HPDE6-E6E7 (cell line): ENCODE data around the gene LILRA6.
"Not testable (repeated sequence)": the region's sequence is repeated elsewhere in the genome, so short reads cannot be mapped to it uniquely, and the experiment has no call there.

Source experiments
- DNase-seq: peaks from one replicate; pipeline ENCODE4 v3.0.0; 2011; ENCODE audit warnings: missing footprints; ENCODE audit errors: extremely low spot score

Gene LILRA6

DNA sequence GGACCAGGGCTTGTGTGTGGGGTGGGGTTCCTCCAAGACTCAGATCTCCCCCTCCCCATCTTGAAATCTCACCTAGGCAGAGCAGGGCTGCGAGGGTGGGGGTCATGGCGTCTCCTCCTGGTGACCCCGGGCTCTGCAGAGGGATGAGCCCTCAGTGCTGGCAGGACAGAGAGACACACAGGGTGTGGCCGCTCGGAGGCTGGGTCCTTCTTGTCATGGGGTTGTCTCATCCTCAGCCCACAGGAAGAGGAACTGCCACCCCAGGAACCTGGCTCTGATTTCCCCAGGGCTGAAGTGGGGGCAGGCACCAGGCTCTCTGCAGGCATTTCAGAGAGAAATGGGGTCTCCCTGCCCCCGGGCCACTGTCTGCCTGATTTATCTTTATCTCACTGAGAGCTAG, at the start of gene LILRA6:
TSS of gene LILRA6 (minus strand) at position 145 of the 400 bp plus-strand sequence.
- DNase-seq, result not testable (repeated sequence)

DNA sequence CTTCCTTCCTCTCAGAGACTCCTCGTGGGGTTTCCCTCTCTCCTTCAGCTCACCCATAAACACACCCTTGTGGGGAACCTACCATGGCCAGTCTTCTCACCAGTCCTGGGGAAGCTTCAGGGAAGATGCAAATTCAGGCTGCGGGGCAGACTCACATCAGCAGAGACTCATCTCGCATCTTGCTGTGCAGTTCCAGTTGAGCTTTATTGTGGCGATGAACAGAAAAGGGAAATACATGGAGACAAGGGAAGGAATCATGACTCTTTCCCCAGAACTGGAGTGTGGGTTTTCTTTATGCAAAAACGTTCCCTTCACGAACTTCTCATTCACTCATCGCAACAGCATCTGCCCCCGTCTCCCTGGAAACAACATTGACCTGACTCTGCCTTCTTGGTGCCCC, 46.6 kb upstream of the LILRA6 start:
- not testable (repeated sequence) for DNase-seq

DNA sequence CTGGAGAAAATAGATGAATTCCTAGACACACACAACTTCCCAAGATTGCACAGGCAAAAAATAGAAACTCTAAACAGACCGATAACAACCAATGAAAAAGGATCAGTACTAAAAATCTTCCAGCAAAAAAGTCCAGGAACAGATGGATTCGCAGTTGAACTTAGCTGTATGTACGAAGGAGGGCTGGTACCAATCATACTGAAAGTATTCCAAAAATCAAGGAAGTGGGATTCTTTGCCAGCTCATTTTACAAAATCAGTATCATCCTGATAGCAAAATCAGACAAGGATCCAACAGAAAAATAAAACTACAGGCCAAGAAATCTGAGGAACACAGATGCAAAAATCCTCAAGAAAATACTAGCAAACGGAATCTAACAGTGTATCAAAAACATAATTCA, 44.9 kb upstream of the LILRA6 start:
- no peak for DNase-seq

DNA sequence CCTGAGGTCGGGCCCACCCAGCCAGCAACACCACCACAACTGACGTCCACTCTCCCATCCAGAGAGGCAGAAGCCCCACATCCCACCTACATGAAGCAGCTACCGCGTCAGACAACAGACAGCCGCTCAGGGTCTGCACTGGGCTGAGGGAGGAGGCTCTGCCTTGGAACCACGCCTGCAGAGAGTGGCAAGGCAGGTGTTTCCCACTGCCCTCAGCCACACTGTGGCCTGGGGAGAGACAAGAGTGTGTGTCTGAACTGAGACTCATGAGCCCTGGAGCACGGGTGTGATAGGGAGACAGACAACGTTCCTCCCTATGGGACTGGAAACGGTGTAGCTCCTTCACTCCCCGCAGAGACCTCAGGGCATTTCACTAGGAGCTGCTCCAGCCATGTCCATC, 43.7 kb upstream of the LILRA6 start:
- not testable (repeated sequence) for DNase-seq

DNA sequence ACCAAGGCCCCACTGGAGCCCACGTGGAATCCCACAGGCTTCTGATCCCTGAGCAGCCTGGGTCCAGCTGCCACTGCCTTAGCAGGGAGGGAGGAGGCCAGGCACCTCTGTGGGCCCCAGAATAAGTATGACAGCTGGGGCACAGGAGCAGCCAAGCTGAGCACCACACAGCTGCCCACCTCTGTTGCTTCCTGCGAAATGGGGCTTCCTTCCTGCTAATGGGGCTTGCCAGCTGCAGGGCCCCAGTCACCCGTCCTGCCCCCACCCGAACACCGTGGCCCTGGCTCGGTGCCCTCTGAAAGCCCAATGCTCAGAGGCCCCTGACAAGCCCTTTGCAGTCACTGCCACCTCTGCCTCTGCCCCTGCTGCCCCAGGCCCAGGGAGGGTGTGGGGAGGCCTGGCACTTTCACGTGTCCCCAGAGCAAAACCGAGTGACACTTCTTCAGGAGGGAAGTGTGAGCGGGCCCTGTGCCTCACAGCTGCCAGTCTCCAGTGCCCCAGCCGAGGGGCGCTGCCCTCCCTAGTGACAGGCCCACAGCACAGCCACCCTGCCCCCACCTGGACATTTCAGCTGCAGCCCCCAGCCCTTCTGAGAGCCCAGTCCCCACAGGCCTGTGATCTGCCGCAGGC, 43.0 kb upstream of the LILRA6 start:
- DNase-seq, result not testable (repeated sequence)

GRCh38 chr19:54282686-54283470, 40.3 kb upstream of the LILRA6 start:
- DNase-seq, result no peak

DNA sequence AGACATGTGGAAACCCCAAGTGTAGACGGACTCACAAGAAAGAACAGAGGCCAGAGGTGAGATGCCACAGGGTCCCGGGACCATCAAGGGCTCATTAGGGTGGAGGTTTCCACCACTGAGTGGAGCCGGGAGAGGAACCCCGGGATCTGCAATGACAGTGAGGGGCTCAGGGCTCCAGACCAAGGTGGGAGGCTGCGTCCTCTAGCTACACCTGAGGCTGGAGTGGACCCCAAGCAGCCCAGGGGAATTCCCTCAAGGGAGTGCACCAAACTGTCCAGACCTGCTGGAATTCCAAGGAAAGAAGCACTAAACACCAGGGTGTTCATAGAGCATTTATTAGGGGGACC, 39.1 kb upstream of the LILRA6 start:
- DNase-seq, result not testable (repeated sequence)

- no peak for DNase-seq
Observed at GRCh38 chr19:54281007-54281728, 38.6 kb upstream of the LILRA6 start, which contains the start of gene LILRB2. Gene LILRB2 (minus strand): TSS chr19:54281110. CDS start chr19:54280496, 614 bp downstream.

DNA sequence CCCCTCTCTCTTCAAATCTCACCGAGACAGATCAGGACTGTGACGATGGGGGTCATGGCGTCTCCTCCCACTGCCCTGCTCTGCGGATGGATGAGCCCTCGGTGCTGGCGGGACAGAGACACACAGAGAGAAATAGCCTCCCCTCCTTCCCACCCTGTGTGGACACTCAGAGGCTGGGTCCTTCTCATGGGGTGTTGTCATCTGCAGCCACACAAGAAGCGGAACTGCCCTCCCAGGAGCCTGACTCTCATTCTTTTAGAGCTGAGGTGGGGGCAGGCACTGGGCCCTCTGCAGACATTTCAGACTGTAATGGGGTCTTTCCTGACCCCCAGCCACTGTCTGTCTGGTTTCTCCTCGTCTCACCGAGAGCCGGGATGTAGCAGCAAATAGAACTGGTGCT, 37.9 kb upstream of the LILRA6 start:
- not testable (repeated sequence) for DNase-seq

GRCh38 chr19:54280025-54280424, 37.4 kb upstream of the LILRA6 start:
- DNase-seq, result not testable (repeated sequence)

GRCh38 chr19:54279406-54279962, 36.9 kb upstream of the LILRA6 start:
- DNase-seq, result no peak

DNA sequence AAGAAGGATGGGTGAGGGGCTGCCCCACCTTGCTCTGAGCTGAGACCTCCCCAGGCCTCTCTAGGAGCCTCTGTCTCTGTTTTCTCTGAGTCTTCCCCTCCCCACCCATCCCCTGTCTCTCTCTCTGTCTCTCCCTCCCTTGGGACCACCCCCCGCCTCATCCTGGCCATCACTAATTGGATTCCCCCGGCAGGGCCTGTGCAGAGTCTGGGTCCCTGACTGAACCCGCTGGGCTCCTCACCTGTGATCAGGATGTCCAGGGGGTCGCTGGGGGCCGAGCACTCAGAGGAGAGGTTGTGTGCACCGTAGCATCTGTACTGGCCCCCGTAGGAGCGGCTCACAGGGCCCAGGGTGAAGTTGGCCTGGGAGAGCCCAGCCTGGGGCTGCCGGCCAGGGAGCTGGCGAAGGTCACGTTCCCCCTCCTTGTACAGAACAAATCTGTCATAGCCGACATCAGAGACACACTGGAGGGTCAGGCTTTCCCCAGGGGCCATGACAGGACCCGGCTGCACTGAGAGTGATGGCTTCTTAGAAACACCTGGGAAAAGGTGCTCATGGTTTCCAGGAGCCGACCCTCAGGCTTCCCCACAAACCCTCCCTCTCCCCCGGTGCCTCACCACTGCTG, 36.1 kb upstream of the LILRA6 start:
- DNase-seq, result not testable (repeated sequence)

GRCh38 chr19:54278056-54278455, 35.5 kb upstream of the LILRA6 start:
- not testable (repeated sequence) for DNase-seq

GRCh38 chr19:54277111-54277615, 34.6 kb upstream of the LILRA6 start:
- DNase-seq, result not testable (repeated sequence)

- DNase-seq, result no peak
Observed at GRCh38 chr19:54275951-54276350, 33.4 kb upstream of the LILRA6 start.

DNA sequence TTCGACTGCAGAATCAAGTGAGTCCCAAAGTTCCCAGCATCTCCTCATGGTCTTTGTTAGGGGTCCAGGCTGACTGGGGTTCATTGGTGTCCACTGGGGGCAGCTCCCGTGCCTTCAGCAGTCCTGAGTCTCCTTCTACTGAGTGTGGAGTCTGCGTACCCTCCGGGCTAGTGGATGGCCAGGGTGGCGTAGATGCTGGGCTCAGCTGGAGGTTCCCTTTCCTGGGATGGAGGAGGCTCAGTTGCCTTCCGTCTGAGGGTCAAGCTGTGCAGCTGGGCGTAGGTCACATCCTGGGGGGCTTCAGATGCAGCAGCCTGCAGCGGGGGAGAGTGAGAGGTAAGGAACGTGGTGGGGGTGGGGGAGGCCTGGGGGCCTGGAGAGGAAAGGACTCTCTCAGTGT, 31.9 kb upstream of the LILRA6 start:
- not testable (repeated sequence) for DNase-seq

DNA sequence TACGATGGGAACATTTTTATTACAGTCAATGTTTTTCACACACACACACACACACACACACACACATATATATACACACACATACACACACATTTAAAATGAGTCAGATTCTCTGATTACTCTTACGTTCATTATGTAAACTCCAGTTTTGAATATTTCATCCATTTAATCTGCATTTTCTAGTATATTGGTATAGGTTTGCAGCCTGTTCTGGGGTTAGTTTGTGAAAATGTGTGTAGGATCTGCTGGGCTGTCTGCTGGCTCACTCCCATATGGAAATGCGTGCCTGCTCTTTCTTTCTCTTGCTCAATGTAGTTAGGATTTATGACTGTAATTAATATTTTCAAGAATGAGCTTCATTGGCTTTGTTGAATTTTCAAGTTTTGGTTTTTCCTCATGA, 31.2 kb upstream of the LILRA6 start:
- DNase-seq, result no peak

- not testable (repeated sequence) for DNase-seq
Observed at GRCh38 chr19:54272181-54272580, 29.6 kb upstream of the LILRA6 start.

GRCh38 chr19:54271587-54271986, 29.0 kb upstream of the LILRA6 start:
- not testable (repeated sequence) for DNase-seq

- no peak for DNase-seq
Observed at GRCh38 chr19:54271106-54271505, 28.5 kb upstream of the LILRA6 start.

GRCh38 chr19:54268936-54269335, 26.3 kb upstream of the LILRA6 start:
- no peak for DNase-seq
